Measurements from ENCODE around the gene USP48. TPM values are rescaled to one million over a fixed set of nuclear protein-coding genes. Genes with fewer than 3 reads are reported as not detected.

The USP48 gene
- polyA plus RNA-seq, 2 of the 4 experiments (the other 2 are of a cell fraction): 22.8 to 27.4 TPM

- WGBS (ENCODE audit: missing lambda C conversion rate): 50% methylated on average over 4 of the region's 11 CpGs
- Histone ChIP-seq H3K4me3 (no peak overlapping the region), H3K9me3 (no peaks in the 10 kb centered on the region), H3K27ac (no peak overlapping the region), H3K4me1 (peaks cover 4% of the 10 kb centered on the region; the same call in 2 of the 3 replicates), H3K4me2 (no peak overlapping the region)
- FAIRE-seq (no peak), DNase-seq (ENCODE audit: low read depth in 1 of 2, low spot score in 1 of 2) (no peak), ATAC-seq (no peak)
- ChIA-PET POLR2A (no interaction called here), CTCF (interaction anchor here (1.3 kb wide), 1 partner anchor 292 kb away, joined by 3 read pairs; no protein-coding TSS in a partner anchor)
- TF ChIP-seq HMGXB4 (CRISPR knock-in tag; IDR thresholded peaks at IDR 0.05; ENCODE audit: borderline replicate concordance) (no peak), EHF (CRISPR knock-in tag; IDR thresholded peaks at IDR 0.05) (no peak), CHD4 (IDR thresholded peaks at IDR 0.05; ENCODE audit: borderline replicate concordance) (no peak), NFE2L2 (conservative IDR thresholded peaks at IDR 0.05; ENCODE audit: low read length) (no peak), PHF8 (IDR thresholded peaks at IDR 0.05; ENCODE audit: borderline replicate concordance, low read depth) (no peak), FOXS1 (CRISPR knock-in tag; IDR thresholded peaks at IDR 0.05) (no peak), RCOR1 (IDR thresholded peaks at IDR 0.05; ENCODE audit: low read depth, low read length) (no peak), RARB (CRISPR knock-in tag; IDR thresholded peaks at IDR 0.05) (no peak), ZNF302 (CRISPR knock-in tag; IDR thresholded peaks at IDR 0.05) (no peak), NPAS2 (CRISPR knock-in tag; IDR thresholded peaks at IDR 0.05; ENCODE audit: borderline replicate concordance) (no peak), MAX (IDR thresholded peaks at IDR 0.05) (no peak), BCL3 (IDR thresholded peaks at IDR 0.05) (no peak), PBX3 (IDR thresholded peaks at IDR 0.05) (no peak), NR3C1 (IDR thresholded peaks at IDR 0.05) (no peak), CTCF (IDR thresholded peaks at IDR 0.05) (no peak), CHD2 (IDR thresholded peaks at IDR 0.05; ENCODE audit: low read length, partially characterized antibody) (no peak), ZSCAN20 (CRISPR knock-in tag; IDR thresholded peaks at IDR 0.05) (no peak), TFCP2L1 (CRISPR knock-in tag; IDR thresholded peaks at IDR 0.05) (no peak), MAFK (IDR thresholded peaks at IDR 0.05; ENCODE audit: partially characterized antibody) (no peak), E2F6 (IDR thresholded peaks at IDR 0.05; ENCODE audit: borderline replicate concordance, low read depth) (no peak)
Observed at GRCh38 chr1:21663248-21663950, 119.5 kb downstream of the USP48 start.
